Ishikawa (cell line): ENCODE measurements around the gene POF1B.

Experiments
- CEBPB ChIP-seq: IDR thresholded peaks from 2 replicates; pipeline ENCODE4 v1.6.1; 2012
- CREB1 ChIP-seq: IDR thresholded peaks from 2 replicates; pipeline ENCODE4 v1.6.1; 2012; ENCODE audit warnings: low read depth
- EGR1 ChIP-seq: IDR thresholded peaks from 2 replicates; pipeline ENCODE4 v1.6.1; 2012
- EP300 ChIP-seq: IDR thresholded peaks from 2 replicates; pipeline ENCODE4 v1.6.1; 2012; ENCODE audit warnings: borderline replicate concordance
- FOXM1 ChIP-seq: IDR thresholded peaks from 2 replicates; pipeline ENCODE4 v1.6.1; 2012; ENCODE audit warnings: low read depth, borderline replicate concordance
- NFIC ChIP-seq: IDR thresholded peaks from 2 replicates; pipeline ENCODE4 v1.6.1; 2012
- RAD21 ChIP-seq: IDR thresholded peaks from 2 replicates; pipeline ENCODE4 v1.6.1; 2012; ENCODE audit warnings: low read depth
- TAF1 ChIP-seq: IDR thresholded peaks from 2 replicates; pipeline ENCODE4 v1.6.1; 2012; ENCODE audit warnings: low read depth, mild to moderate bottlenecking
- TCF12 ChIP-seq: IDR thresholded peaks from 2 replicates; pipeline ENCODE4 v1.6.1; 2012; ENCODE audit warnings: low read depth
- TEAD4 ChIP-seq: IDR thresholded peaks from 2 replicates; pipeline ENCODE4 v1.6.1; 2012
- YY1 ChIP-seq: IDR thresholded peaks from 2 replicates; pipeline ENCODE4 v1.6.1; 2012; ENCODE audit warnings: low read depth
- ZBTB7A ChIP-seq: IDR thresholded peaks from 2 replicates; pipeline ENCODE4 v1.6.1; 2012; ENCODE audit warnings: low read depth
- TF ChIP-seq, protein P1 (sequence below): IDR thresholded peaks from 2 replicates; pipeline ENCODE4 v1.6.1; 2012; ENCODE audit warnings: low read depth, mild to moderate bottlenecking
- TF ChIP-seq, protein P2 (sequence below): IDR thresholded peaks from 2 replicates; pipeline ENCODE4 v1.6.1; 2012
- TF ChIP-seq, protein P3 (sequence below): IDR thresholded peaks from 2 replicates; pipeline ENCODE4 v1.6.1; 2012

POF1B gene

DNA sequence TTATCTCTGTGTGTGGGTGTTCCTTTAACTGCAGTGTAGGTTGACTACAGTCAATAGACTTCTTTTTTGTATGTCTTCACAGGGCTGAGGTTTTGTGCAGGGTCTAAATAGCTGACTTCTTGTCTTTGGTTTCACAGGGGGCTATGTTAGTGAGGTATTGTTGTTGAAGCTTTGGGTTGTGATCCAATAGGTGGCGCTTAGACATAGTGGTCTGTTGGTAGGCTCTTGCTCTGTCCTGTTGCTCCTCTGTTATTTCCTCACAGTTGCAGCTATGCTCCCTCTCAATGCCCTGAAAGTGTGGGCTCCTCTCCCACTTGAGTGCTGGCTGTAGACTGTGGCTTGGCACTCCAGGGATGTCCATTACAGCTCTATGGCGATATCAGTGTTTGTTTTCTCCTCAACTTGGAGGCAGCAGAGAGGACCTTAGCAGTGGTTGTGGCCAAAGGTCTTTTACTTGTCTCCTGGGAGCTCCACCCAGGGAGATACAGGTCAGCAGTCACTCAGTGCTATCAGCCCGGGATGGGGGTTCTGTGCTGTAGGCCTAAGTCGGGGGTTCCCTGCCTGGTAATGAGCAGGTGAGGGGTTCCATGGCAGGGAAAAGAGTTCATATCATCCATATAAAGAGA is 14.0 kb downstream of the POF1B start:
- TF ChIP-seq ZBTB7A (no peak), TCF12 (no peak), CREB1 (no peak), EGR1 (no peak), TAF1 (no peak), FOXM1 (no peak), EP300 (no peak), RAD21 (no peak), YY1 (no peak), TEAD4 (no peak), CEBPB (no peak), NFIC (no peak)
- TF ChIP-seq, protein P1, sequence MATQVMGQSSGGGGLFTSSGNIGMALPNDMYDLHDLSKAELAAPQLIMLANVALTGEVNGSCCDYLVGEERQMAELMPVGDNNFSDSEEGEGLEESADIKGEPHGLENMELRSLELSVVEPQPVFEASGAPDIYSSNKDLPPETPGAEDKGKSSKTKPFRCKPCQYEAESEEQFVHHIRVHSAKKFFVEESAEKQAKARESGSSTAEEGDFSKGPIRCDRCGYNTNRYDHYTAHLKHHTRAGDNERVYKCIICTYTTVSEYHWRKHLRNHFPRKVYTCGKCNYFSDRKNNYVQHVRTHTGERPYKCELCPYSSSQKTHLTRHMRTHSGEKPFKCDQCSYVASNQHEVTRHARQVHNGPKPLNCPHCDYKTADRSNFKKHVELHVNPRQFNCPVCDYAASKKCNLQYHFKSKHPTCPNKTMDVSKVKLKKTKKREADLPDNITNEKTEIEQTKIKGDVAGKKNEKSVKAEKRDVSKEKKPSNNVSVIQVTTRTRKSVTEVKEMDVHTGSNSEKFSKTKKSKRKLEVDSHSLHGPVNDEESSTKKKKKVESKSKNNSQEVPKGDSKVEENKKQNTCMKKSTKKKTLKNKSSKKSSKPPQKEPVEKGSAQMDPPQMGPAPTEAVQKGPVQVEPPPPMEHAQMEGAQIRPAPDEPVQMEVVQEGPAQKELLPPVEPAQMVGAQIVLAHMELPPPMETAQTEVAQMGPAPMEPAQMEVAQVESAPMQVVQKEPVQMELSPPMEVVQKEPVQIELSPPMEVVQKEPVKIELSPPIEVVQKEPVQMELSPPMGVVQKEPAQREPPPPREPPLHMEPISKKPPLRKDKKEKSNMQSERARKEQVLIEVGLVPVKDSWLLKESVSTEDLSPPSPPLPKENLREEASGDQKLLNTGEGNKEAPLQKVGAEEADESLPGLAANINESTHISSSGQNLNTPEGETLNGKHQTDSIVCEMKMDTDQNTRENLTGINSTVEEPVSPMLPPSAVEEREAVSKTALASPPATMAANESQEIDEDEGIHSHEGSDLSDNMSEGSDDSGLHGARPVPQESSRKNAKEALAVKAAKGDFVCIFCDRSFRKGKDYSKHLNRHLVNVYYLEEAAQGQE, result no peak
- TF ChIP-seq, protein P2, sequence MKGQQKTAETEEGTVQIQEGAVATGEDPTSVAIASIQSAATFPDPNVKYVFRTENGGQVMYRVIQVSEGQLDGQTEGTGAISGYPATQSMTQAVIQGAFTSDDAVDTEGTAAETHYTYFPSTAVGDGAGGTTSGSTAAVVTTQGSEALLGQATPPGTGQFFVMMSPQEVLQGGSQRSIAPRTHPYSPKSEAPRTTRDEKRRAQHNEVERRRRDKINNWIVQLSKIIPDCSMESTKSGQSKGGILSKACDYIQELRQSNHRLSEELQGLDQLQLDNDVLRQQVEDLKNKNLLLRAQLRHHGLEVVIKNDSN, result no peak
- TF ChIP-seq, protein P3, sequence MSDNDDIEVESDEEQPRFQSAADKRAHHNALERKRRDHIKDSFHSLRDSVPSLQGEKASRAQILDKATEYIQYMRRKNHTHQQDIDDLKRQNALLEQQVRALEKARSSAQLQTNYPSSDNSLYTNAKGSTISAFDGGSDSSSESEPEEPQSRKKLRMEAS, result no peak

DNA sequence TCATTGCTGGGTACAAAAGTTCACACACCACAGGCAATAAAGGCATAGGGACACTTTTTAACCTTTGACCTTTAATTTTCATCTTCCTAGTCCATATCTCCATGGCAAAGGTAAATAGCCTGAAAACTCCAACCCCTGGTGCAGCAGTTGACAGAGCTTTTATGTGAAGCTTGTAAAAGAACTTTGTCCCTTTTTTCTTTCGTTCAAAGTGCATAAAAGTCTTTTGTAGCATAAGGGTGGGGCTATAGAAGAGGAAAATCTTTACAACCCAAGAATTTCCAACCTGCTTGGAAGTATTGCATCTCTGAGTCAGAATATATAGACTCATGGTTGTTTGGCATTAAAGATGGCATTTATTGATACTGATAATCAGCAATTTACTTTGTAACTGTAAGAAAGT is 20.4 kb downstream of the POF1B start:
- TF ChIP-seq, protein P3, result no peak
- TF ChIP-seq TCF12 (no peak), EGR1 (no peak), YY1 (no peak), TAF1 (no peak), RAD21 (no peak), CREB1 (no peak), FOXM1 (no peak), EP300 (no peak), NFIC (no peak), CEBPB (no peak), ZBTB7A (no peak), TEAD4 (no peak)
- TF ChIP-seq, protein P1, result no peak
- TF ChIP-seq, protein P2, result no peak

DNA sequence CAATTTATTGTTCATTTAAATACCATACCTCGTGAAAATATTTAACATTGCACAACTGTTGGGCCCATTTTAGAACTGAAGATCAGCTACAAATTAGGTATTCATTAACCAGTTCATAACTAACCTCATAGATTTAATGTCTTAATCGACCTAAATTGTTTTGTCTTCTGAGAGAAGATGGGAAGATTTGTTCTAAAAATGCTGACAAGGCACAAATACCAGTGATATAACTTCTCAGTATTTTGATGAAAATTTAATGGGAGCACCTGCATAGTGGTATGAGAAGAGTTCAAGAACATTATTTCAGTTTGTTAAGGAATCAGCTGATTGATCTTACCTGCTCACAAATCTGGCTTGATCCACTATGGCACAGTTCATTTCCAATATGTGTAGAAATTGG is 33.9 kb downstream of the POF1B start:
- TF ChIP-seq RAD21 (no peak), CEBPB (no peak), FOXM1 (no peak), NFIC (no peak), TCF12 (no peak)
- TF ChIP-seq, protein P1, result no peak

DNA sequence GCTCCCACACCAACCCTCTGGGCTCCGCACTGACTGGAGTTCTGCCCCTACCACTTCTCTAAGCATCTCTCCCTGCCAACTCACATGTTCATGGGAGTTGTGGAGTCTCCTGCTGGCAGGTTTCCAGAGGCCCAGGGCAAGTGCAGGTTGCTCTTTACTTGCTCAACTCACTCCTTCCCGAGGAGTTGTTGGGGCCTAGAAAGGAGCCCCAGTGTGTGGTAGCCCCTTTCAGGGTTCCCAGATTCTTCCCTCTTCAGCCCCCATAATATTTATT is 52.5 kb downstream of the POF1B start:
- TF ChIP-seq YY1 (no peak), CEBPB (no peak), EGR1 (no peak), TCF12 (no peak), EP300 (no peak), FOXM1 (no peak), NFIC (no peak), CREB1 (no peak)
- TF ChIP-seq, protein P3, result no peak
- TF ChIP-seq, protein P2, result no peak
